Measurements from ENCODE around the gene PLXNA2.

PLXNA2 gene

DNA sequence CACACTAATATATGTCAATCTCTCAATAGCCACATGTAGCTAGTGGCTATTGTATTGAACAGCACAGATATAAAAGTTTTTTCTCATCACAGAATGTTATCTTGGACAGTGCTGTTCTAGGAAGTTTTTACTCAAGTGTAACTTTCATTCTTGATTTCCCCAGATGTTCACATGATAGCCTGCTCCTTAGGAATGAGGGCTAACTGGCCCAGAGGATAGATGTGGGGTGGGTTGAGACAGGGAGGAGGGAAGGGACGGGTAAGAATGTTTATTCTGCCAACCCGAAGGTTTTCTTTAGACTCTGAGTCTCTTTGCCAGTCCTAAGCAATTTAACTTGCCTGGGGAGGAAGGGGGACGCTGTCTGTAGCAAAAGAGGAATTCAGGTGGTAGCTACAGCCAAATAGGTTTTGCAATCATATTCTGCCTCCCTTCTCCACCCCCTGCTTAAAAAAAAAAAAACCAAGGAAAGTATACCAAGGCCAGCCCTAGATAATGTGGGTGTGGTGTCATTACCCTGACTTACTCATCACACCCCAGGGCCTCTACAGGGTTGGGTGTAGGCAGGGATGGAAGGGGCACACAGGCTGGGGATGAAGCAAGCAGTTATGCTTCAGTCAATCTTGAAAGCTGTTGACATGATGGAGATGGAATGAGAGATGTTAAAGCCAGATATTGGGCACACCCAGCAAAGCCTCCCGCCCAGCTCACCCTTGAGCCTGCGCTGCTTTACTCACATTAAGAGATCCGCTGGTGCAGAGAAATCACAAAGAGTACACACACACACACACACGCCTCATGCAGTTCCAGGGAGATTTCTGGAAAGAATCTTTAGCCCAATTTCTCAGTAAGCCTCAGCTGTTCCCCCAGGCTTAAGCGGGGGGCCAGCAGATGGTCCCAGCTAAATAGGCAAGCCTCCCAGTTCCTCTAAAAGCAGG lies 59.9 kb downstream of the PLXNA2 start:
- DNase-seq (ENCODE audit: low read depth in 2 of 2) = no peak

DNA sequence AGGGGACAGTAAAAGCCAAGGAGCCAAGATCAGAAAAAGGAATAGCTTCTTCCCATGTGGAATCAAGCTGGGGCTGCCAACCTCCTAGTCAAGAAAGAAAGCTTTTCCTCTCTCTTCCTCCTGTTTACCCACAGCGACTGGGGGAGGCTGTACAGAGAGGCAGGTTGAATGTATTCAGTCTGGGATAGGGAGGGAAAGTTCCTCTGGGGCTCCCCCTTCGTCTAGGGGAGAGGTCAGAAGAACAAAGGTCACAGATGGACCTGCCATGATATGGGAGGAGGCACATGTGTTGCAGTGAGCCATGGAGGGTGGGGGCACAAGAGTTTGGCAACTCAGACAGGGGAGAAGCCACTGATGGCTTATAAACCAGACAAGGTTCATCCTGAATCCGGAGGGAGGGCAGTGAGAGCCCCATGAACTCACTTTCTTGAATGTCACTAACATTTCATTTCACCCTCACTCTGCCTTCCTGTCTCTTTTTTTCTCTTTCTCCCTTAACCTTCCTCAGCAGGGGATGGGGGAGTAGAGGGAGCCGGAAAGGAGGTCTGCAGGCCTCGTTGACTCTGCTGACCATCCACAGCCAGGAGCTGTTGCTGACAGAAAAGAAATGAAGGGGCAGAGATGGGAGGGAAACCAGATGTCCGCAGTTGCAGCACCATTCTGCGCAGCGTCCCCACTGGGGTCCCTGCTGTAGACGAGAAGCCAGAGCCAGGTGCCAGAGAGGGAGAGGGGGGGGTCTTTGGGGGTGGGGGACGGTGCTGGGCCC lies 61.1 kb downstream of the PLXNA2 start:
- DNase-seq (ENCODE audit: low read depth in 2 of 2) = no peak

DNA sequence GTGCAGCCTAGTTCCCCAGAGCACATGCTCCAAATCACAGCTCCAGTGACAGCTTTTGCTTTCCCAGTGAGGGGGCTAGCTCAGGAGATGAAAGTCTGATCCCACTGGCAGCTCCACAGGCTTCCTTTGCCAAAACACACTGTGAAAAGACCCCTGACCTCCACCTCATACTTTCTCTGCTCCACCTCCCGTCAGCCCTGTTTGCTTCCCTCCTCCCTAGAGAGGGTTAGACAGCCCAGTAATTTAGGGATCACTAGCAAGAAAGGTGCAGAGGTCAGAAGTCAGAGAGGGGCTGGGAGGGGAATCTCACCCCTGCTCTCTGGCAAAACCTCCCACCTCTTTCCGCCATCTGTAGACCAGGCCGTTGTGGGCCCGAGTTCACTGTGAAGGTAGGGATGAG lies 62.8 kb downstream of the PLXNA2 start:
- no peak for DNase-seq (ENCODE audit: low read depth in 2 of 2)

DNA sequence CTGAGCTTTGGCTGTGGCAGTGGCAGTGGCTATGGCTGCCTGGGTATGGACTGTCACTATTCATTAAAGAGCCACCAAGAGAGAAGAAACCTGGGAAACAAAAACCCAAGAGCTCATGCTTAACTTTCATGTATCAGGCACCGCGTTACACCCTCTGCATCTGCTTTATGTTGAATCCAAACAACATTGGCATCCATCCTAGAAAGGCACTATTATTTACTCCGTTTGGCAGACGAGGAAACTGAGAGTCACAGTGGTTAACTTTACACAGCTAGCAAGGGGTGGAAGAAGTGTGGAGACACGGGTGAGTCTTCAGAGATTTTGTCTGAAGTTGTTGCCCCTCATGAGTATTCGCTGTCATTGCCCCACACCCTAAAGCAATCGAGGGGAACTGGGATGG lies 63.8 kb downstream of the PLXNA2 start:
- DNase-seq (ENCODE audit: low read depth in 2 of 2) = no peak

DNA sequence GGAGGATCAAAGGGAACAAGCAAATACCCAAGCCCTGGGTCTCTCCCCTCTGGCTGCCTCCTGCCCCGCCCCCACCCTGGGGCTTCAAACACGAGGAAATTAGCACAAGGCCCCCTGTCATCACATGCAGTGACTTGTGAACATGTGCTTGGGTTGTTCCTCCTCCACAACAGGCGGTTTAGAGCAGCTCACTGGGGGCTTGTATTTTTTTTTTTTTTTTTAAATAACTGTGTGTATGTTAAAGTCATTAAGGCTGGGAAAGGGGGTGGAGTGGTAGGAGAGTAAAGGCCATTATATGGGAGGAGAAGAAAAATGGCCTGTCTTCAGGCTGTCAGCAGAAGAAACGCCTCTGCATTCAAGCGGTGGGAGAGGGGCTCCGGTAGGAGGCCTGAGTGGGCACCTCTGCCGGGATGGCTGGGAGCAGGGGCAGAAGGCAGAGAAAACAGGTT lies 64.2 kb downstream of the PLXNA2 start:
- no peak for DNase-seq (ENCODE audit: low read depth in 2 of 2)

DNA sequence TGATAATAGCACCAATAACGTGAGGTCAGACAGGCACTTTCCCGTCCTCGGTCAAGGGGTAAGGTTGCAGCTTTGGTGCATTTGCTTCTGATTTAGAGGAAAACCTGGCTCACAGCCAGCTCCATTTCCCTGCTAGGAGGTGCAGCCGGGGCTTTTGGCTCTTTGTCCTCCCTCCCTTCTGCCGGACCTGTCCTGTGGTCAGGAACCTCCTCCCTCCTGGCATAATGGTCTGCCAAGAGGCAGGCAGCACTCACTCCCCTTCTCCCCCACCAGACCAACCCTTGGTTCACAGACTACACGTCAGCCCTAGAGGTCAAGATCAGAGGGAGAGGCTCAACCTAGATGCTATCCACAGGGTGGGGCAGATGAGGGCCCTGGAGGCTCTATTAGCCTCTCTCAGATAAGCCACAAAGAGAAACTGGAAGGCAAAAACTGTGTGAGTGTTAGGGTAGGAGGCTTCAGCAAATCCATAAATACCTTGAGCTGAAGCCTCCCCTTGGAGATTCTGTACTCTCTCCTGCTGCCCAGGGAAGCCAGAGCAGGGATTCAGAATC lies 64.8 kb downstream of the PLXNA2 start:
- DNase-seq (ENCODE audit: low read depth in 2 of 2) = no peak

DNA sequence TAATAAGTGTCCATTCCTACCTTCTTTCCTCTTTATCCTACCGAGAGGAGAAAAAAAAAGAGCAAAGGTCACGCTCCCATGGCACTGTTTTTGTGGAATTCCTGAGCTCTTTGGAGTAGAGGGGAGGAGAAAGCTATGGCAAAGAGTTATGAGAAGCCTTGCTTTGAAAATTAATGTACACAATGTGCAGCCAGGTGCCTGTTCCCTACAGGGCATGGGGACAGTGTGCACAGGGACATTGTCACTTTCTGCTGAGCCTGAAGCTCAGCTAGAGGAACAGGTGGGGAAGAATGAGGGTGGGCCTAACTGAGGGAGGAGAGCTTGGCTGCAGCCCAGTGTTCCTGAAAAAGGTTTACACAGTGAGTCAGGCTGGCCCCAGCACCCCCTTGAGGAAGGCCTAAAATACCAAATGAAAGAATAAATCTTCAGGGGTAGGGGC lies 66.1 kb downstream of the PLXNA2 start:
- no peak for DNase-seq (ENCODE audit: low read depth in 2 of 2)

DNA sequence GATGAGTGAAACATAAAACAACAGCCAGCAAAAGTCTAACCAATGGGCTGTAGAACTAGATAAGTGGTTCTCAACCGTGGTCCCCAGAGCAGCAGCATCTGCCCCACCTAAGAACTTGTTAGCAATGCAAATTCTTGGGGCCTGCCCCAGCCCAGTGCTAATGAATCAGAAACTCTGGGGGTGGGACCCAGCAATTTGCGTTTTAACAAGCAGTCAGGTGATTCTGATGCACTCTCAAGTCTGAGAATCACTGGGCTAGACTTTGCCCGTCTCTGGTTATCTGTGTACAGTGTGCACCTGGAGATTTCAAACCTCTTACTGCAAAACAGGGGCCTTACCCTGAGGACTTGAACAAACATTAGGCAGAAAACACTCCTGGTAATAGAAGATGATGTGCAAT lies 66.5 kb downstream of the PLXNA2 start:
- DNase-seq (ENCODE audit: low read depth in 2 of 2) = no peak

DNA sequence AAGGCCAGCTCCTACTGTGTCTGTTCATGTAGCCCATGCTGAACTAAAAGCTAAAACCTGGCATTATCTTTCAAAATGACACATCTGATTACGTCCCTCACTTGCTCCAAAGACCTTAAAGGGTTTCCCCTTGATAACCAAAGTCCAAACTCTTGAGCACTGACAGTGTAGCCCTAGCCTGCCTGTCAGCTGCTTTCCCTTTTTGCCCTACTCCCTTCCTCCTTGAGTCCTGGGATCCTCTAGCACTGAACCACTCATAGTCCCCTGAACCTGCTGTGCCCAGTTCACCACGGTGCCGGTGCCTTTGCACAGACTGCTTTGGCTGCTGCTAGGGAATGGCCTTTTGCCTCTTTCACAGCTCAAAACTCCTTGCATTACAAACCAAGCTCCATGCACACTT lies 67.5 kb downstream of the PLXNA2 start:
- no peak for DNase-seq (ENCODE audit: low read depth in 2 of 2)

DNA sequence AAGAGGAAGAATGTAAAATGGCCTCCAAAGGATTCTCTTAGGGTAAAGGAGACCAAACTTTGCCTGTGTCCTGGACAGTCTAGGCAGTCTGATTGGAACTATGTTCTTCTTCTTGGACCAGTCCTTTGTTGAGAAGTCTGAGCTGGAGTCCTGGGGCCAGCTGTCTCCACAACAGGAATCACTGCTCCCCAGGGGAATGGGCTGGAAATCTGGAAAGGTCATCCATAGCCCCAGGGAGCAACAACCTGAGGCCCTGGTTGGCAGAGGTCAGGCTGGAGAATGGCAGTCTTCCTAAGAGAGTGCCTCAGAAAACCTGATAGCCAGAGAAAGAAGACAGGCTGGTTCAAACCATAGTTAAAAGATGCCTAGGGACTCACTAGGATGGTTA lies 68.7 kb downstream of the PLXNA2 start:
- no peak for DNase-seq (ENCODE audit: low read depth in 2 of 2)

DNA sequence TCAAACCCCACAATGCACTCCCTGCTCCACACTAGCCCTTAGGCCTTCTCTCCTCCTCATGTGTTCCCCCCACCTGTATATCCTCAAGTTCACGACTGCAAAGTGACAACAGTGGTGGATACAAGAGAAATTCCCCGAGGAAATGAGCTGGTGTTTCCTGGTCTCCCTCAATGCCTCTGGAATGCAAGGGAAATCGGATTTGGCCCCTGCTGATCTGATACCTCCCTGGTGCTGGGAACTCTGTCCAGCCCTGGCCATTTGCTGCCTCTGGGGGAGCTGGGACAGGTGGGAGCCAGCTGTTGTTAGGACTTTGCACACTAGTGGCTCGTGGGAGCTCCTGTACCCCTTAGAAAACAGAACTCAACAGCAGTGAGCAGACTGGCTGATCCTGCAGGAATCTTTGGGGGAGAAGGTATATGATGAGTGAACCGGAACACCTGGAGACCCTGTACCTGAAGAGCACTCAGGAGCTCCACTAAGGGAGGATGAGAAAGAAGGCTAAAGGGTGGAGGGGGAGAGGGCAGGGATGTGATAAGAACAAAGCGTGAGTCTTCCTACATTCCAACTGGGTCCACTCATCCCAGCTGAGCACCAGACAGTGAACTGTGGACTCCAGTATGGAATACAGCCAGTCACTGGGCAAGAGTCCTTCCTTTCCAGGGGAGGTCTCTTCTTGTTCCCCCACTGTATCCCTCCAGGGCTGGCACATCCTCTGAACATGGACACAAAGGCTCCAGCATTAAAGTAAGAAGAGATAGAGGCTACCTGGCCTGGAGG lies 69.3 kb downstream of the PLXNA2 start:
- DNase-seq (ENCODE audit: low read depth in 2 of 2) = no peak

DNA sequence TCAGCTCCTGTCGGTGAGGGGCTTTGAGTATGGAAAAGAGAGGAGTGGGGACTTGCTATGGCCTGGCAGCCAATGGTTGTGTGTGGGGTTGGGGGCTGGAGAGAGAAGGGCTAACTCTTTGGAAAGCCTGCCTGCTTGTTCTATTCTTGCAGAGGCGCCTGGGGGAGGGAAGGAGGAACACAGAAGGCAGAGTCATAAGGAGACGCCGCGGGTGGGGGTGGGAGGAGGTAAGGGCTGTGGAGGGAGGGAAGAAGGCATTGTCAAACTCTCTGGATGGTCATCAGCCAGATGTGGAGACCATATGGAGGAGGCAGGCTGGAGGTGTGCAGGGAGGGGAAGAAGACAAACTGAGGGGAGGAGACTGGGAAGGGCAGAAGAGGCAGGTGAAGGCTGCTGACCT lies 70.0 kb downstream of the PLXNA2 start:
- no peak for DNase-seq (ENCODE audit: low read depth in 2 of 2)

DNA sequence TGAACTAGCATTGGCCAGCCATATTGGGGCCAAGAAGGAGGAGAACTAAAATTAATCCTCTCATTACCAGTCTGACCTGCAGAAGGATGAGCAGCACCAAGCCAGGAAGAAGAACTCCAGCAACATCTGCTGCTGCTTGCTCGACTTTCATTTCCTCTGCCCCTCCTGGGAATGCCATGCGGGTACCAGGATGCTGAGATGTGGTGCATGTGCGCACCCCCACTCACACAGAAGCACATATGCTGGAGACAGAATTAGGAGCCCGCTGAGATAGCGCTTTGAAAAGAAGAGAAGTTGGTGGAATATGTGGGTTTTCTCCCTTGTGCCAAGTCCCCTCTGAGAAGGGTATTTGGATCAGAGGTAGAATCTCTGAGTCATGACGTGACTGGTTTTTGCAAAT lies 70.4 kb downstream of the PLXNA2 start:
- DNase-seq (ENCODE audit: low read depth in 2 of 2) = no peak

DNA sequence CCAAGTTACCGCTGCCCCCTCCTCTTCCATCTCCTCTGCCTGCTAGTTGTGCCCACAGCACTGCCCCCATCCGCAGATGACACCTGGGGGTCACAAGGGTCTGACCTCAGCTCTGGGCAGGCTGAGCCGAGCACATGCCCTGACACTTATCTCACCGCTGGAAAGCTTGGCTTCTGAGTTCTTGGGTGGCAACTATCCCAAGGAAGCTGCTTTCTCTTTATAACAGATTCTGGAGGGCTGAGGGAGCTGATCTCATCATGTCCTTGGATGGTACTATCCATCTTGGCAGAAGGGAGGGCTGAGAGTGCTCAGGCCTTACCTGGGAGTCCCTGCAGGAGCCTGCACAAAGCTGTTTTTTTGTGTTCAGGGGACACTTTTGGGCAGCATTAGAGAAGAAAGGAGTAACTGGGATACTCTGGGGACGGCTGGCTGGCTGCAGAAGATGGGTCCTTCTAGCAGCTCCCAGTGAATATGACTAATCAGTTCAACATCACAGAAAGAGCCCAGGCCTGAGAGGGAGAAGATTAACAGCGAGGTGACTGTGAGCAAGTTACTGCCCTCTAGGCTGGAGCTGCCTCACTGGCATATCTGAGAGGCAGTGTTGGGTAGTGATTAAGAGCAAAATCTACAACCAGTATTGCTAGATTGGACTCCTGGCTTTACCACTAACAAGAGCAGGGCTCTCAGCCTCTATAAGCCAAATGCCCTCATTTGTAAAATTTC lies 71.6 kb downstream of the PLXNA2 start:
- no peak for DNase-seq (ENCODE audit: low read depth in 2 of 2)

DNA sequence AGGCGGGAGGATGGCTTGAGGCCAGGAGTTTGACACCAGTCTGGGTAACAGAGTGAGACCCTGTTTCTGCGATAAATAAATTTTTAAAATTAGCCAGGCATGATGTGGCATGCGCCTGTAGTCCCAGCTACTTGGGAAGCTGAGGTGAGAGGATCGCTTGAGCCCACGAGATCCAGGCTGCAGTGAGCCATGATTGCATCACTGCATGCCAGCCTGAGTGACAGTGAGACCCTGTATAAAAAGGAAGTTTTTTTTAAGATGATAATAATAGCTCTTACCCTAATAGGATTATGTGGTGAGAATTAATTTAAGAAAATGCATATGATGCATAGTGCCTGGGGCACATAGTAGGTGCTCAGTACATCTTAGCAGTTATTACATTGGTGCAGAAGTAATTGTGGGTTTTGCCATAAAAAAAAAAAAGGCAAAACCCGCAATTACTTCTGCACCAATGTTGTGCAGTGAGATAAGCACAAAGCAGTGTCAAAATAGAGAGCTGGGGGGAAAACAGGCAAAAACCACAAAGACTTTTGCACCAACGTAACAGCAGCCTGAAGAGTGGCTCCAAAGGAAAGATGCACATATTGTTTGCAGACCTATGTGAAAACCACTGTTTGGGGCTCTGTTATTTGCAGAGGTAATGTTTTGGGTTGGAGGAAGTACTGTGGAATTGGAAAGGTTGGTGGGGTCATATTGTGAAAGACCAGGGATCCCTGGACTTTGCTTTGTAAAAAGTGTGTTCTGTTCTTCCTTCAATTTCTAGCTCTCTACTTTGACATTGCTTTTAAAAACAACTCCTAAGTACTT lies 72.4 kb downstream of the PLXNA2 start:
- DNase-seq (ENCODE audit: low read depth in 2 of 2) = no peak

DNA sequence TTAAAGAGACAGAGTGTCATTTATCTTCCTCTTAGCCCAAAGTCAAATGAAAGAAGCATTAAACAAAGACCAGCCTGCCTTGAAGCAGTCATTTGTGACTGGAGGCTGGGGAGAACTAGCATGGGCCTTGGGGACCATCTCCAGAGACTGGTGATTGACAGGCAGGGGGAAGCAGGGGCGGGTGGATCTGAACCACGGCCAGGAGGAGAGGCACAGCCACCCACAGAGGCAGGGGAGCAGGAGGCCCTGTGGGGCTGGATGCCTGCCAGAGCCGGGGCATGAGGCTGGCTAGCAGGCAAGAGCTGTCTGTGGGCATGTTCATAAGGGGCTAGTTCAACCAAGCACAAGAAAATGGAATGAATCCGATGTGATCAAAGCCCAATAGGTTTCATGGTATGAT lies 73.9 kb downstream of the PLXNA2 start:
- no peak for DNase-seq (ENCODE audit: low read depth in 2 of 2)

DNA sequence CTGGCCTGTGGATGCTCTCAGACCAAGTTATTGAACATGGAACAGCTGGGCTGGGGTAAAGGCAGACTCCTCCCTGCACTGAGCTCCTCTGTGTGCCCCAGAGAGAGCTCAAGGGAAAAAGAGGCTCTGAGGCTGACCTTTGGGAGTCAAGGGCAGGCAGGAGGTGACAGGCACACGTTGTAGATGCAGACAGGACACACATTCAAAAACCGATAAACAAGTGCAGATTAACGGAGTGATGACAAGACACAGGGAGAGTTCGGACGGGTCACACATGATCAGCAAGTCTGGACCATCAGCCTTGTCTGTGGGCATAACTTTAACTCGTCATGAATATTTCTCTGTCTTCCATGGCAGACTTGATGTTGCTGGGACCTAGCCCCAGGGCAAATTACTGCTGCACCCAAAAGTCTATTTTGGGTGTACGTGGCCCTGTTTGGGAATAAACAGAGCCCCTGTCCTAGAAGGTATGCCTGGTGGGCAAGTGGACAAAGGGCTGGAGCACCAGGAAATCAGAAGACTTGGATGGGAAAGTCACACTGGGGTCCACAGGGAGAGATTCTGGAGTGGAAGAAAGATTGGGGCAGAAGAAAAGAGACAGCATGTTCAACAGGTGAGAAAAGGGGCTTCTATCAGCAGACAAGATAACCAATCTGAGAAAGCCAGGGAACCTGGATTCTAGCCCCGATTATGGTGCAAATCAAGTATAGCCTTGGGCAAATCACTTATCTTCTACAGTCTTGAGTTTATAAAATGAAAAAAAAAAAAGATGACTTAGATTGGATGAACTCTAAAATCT lies 74.9 kb downstream of the PLXNA2 start:
- DNase-seq (ENCODE audit: low read depth in 2 of 2) = no peak

DNA sequence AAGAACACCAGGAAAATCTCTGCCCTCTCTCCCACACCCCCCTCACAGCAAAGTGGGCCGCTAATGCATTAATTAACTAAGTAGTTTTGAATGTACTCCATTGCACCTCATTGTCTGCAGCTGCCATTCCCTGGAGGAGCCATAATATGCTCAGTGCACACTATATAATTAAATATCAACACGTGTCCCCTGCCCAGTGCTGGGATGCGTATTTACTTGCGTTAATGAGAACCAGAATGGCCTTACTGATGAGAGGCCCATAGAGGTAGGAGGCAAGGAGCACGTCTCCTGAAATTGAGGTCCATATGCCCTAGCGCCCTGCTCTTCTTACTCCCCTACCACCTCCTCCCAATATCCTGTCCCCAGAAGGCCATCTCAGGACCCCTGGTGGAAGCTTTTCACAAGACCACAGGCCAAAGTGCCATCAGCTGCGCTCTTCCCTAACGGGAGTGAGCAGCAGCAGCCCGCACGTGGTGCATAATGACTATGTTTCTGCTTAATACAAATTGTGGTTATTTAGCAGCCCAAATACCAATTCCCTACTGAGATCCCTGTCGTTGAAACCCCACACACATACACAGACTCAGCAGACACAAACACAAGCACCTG lies 76.8 kb downstream of the PLXNA2 start:
- DNase-seq (ENCODE audit: low read depth in 2 of 2) = no peak
